GM12878 (cell line): ENCODE results near the gene OR2A42. TPM values are rescaled to one million over a fixed set of nuclear protein-coding genes. Genes with fewer than 3 reads are reported as not detected.
"Not testable (repeated sequence)": the region's sequence is repeated elsewhere in the genome, so short reads cannot be mapped to it uniquely, and the experiment has no call there.

Experiments used
- ATAC-seq: fragments of 200-7000 bp; cut with Tn5 transposase; 3 replicates; pipeline ENCODE4 v1.9.1; 2020; ENCODE audit warnings: mild to moderate bottlenecking, moderate library complexity
- BruUV-seq: library from RNA; stranded (reverse); fragments of 400-500 nt; replicated peaks from 2 replicates; lab custom pipeline; 2021; lab: Mats Ljungman, UMichigan
- CTCF ChIA-PET: fragments of 300-600 bp; sonication (Branson Sonifier 250); formaldehyde crosslinking; extraction: SDS; loops from one replicate; lab custom pipeline; 2021; ENCODE audit warnings: inconsistent platforms; lab: Yijun Ruan, JAX
- POLR2A ChIA-PET: fragments of 350-600 bp; formaldehyde crosslinking; extraction: SDS; loops from one replicate; lab custom pipeline; 2021; ENCODE audit warnings: inconsistent platforms; lab: Charles Lee
- RAD21 ChIA-PET: fragments of 300-600 bp; sonication (Branson Sonifier 250); formaldehyde crosslinking; loops from one replicate; lab custom pipeline; 2023; ENCODE audit warnings: antibody characterized with exemption; ENCODE audit not compliant: unreplicated experiment; lab: Charles Lee
- SMC1A ChIA-PET: fragments of 300-600 bp; sonication (Branson Sonifier 250); formaldehyde crosslinking; loops from one replicate; lab custom pipeline; 2023; ENCODE audit not compliant: unreplicated experiment, uncharacterized antibody; lab: Charles Lee
- DNase-seq: peaks from one replicate; pipeline ENCODE4 v3.0.0-alpha.2; 2011; ENCODE audit warnings: low read depth, low spot score
- FAIRE-seq: peaks from 3 replicates; lab custom pipeline; 2011; peaks lifted over from hg19 to GRCh38; lab: Jason Lieb, UNC
- H2AFZ ChIP-seq: 2 replicates; pipeline ENCODE4 v1.6.0; 2011; ENCODE audit warnings: low read depth, low read length, control low read depth; ENCODE audit not compliant: control insufficient read depth
- H3K27ac ChIP-seq: 2 replicates; pipeline ENCODE4 v1.5.1; 2011; ENCODE audit warnings: control low read depth; ENCODE audit not compliant: control insufficient read depth, insufficient read depth
- H3K27me3 ChIP-seq, 2 experiments: replicated peaks in 1 of 2; 2 replicates each; pipeline versions ENCODE4 v1.6.0 to v1.6.1; 2011; ENCODE audit warnings: low read length in 1 of 2; ENCODE audit not compliant: control insufficient read depth in 2 of 2, insufficient read depth in 2 of 2
- H3K36me3 ChIP-seq, 2 experiments: 2 replicates each; pipeline ENCODE4 v1.5.1; 2011; ENCODE audit warnings: low read length in 1 of 2; ENCODE audit not compliant: control insufficient read depth in 2 of 2, insufficient read depth in 2 of 2
- H3K4me1 ChIP-seq: 2 replicates; pipeline ENCODE4 v1.6.1; 2011; ENCODE audit warnings: mild to moderate bottlenecking, low read length, moderate library complexity, mixed read lengths; ENCODE audit not compliant: control insufficient read depth, insufficient read depth
- H3K4me2 ChIP-seq: 2 replicates; pipeline ENCODE4 v1.6.0; 2011; ENCODE audit warnings: control low read depth; ENCODE audit not compliant: control insufficient read depth, insufficient read depth
- H3K4me3 ChIP-seq: fragments of 200-600 bp; sonication (generic); 2 replicates; pipeline ENCODE4 v1.5.1; 2016
- H3K79me2 ChIP-seq: 2 replicates; pipeline ENCODE4 v1.6.0; 2011; ENCODE audit warnings: low read length; ENCODE audit not compliant: control insufficient read depth, insufficient read depth
- H3K9ac ChIP-seq: 2 replicates; pipeline ENCODE4 v1.8.0; 2011; ENCODE audit warnings: low read length, control low read depth, mixed read lengths; ENCODE audit not compliant: control insufficient read depth, insufficient read depth
- H3K9me3 ChIP-seq: replicated peaks from 3 replicates; pipeline ENCODE4 v1.5.1; 2011; ENCODE audit warnings: mild to moderate bottlenecking, low read length; ENCODE audit not compliant: control insufficient read depth, insufficient read depth
- H4K20me1 ChIP-seq: 2 replicates; pipeline ENCODE4 v1.6.0; 2011; ENCODE audit not compliant: control insufficient read depth, insufficient read depth
- WGBS: methylation state at CpG from one replicate; pipeline ENCODE4 v1.1.6; 2016; ENCODE audit warnings: low lambda C conversion rate; ENCODE audit not compliant: insufficient replicate concordance, insufficient coverage; ENCODE audit errors: missing lambda C conversion rate; 5-methylcytosine and 5-hydroxymethylcytosine counted together
- in situ Hi-C: fragments of 300-500 bp; cut with MboI; formaldehyde crosslinking; loops from 9 replicates; pipeline ENCODE4 v1.14.3; 2018; ENCODE audit warnings: mixed read lengths
- intact Hi-C: fragments of 100-400 bp; cut with micrococcal nuclease; formaldehyde crosslinking; loops from one replicate; pipeline ENCODE4 v1.14.2; 2022; ENCODE audit not compliant: unreplicated experiment
- polyA plus RNA-seq, 11 experiments: library from polyadenylated mRNA; depleted of rRNA in 4 of 11; unstranded in 6 of 11; stranded (reverse) in 5 of 11; fragments of >200 nt; fragmentation: Nextera tagmentation in 4 of 11; fragmentation: Illumina TruSeq in 1 of 11; extraction: Ambion mirVana in 4 of 11; extraction: Trizol in 1 of 11; gene quantifications; 1 replicate in 1 of 11; 2 replicates in 10 of 11; pipeline versions ENCODE4 v1.2.1 to v1.2.3, GENCODE V29; 2011 to 2016; ENCODE audit warnings: inconsistent platforms in 2 of 11, missing spikeins in 2 of 11, low read depth in 1 of 11
- total RNA-seq, 4 experiments: library from RNA; depleted of rRNA in 3 of 4; stranded (reverse); fragments of >200 nt in 3 of 4; fragmentation: Illumina TruSeq in 1 of 4; extraction: Trizol in 1 of 4; gene quantifications; 2 replicates each; pipeline versions ENCODE4 v1.2.1 to v1.2.3, GENCODE V29; 2013 to 2021

The OR2A42 gene
- total and polyA plus RNA-seq, 10 of the 15 experiments (the other 5 are each of a cell fraction or from before 2014, with no cell fraction given), result under 0.01 to 0.42 (median 0.05) TPM; not detected in 4

DNA sequence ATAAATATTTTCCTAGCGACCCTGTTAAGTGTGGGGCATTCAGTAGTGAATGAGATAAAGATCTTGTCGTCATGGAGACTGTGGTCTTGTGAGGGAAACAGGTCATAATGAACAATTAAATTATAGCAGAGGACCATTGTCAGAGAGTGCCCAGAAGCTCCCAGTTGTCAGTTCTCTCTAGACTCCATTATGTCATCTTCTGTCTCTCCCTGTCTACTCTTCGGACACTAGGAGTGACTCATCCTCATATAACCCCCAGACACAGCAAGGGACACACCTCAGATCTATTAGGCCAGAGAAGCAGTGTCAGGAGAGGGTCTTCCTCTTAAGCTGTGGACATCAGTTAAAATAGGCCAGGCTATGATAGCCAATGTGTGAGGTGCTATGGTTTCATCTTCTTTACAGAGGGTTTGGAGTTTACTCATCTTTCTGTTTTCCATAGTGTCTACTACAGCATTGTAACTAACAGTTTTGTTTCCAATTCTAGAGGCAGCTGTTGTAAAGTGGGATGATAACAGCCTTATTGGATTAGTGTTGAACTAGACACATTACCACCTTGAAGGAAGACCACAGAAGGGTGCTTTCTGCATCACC, 50.7 kb downstream of the OR2A42 start:
- DNase-seq, H3K27me3 ChIP-seq, BruUV-seq, H3K4me3 ChIP-seq, H4K20me1 ChIP-seq, in situ Hi-C loops, RAD21 ChIA-PET, H3K79me2 ChIP-seq, H3K9me3 ChIP-seq, H3K27ac ChIP-seq, H2AFZ ChIP-seq, intact Hi-C loops, H3K4me1 ChIP-seq, H3K4me2 ChIP-seq, CTCF ChIA-PET, H3K9ac ChIP-seq, POLR2A ChIA-PET, FAIRE-seq, SMC1A ChIA-PET, H3K36me3 ChIP-seq: not testable (repeated sequence)
- ATAC-seq, result peak; percentile 23
- WGBS, result no CpG with 5 or more reads among the region's 3 CpGs

DNA sequence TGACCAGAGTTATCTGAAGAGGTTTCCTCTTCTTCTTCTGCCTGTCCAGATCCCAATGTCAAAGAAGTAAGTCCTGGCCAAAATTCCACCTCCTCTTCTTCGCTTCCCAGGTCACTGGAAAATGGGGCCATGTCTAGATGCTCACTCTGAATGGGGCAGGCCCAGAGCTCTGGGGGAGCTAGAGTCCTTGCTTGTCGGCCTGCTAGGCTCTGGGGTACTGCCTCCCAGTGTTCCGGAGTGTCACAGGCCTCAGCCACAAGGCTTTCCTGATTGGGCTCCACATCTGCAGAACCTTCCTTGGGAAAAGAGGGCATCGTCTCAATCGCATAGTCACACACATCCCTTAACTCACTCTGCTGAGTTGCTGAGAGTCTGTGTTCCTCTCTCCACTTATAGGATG, 51.6 kb downstream of the OR2A42 start:
- POLR2A ChIA-PET, BruUV-seq, SMC1A ChIA-PET, in situ Hi-C loops, H3K4me3 ChIP-seq, H3K9me3 ChIP-seq, ATAC-seq, intact Hi-C loops, CTCF ChIA-PET, H3K27me3 ChIP-seq, FAIRE-seq, RAD21 ChIA-PET, H3K4me2 ChIP-seq, DNase-seq, H3K9ac ChIP-seq, H3K4me1 ChIP-seq, H3K79me2 ChIP-seq, H4K20me1 ChIP-seq, H3K36me3 ChIP-seq, H3K27ac ChIP-seq, H2AFZ ChIP-seq: not testable (repeated sequence)
- WGBS, result no CpG with 5 or more reads among the region's 5 CpGs

DNA sequence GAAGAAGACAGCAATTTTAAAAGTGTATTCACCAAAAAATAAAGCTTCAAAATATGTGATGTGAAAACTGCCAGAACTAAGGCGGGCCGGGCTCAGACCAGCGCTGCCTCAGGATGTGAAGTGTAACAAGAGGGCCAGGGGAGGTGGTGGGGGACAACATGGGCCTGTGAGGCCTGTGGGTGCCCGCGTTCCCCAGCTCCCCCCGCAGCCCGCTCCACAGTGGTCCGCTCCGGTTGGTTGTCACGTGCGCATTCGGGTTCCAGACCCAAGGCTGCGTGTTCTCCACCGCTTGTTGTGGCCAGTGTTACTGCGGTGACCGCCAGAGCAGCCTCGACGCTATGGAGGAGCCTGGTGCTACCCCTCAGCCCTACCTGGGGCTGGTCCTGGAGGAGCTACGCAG, 56.2 kb downstream of the OR2A42 start, which contains the start of gene CTAGE4:
TSS of gene CTAGE4 (plus strand) at position 301 of the 400 bp plus-strand sequence. CDS start at position 339, 38 bp downstream.
- H3K4me1 ChIP-seq, SMC1A ChIA-PET, intact Hi-C loops, H3K27me3 ChIP-seq, H4K20me1 ChIP-seq, H3K36me3 ChIP-seq, H3K79me2 ChIP-seq, in situ Hi-C loops, ATAC-seq, H3K9me3 ChIP-seq, BruUV-seq, RAD21 ChIA-PET, DNase-seq, H2AFZ ChIP-seq, H3K4me2 ChIP-seq, POLR2A ChIA-PET, FAIRE-seq, H3K4me3 ChIP-seq, H3K27ac ChIP-seq, H3K9ac ChIP-seq, CTCF ChIA-PET: not testable (repeated sequence)
- no CpG with 5 or more reads among the region's 19 CpGs for WGBS

DNA sequence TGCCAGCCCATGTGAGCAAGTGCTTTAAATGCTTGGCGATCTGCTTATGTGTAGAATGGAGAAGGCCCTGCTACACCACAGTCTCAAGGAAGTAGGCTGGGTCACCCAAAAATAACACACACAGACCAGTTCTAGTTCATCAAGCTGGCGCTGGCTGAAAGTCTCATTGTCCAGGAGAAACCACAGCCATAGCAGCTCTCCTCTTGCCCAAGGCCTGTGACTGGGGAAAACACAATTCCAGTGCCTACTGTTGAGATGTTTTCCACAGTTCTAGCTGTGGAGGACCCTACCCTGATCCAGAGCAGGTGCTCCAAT, 60.3 kb downstream of the OR2A42 start:
- H3K4me2 ChIP-seq, H3K4me3 ChIP-seq, H3K9me3 ChIP-seq, H3K9ac ChIP-seq, RAD21 ChIA-PET, POLR2A ChIA-PET, H4K20me1 ChIP-seq, CTCF ChIA-PET, H3K27me3 ChIP-seq, DNase-seq, H3K36me3 ChIP-seq, H3K79me2 ChIP-seq, H3K4me1 ChIP-seq, SMC1A ChIA-PET, FAIRE-seq, H2AFZ ChIP-seq, in situ Hi-C loops, BruUV-seq, H3K27ac ChIP-seq: not testable (repeated sequence)
- WGBS, result 0% methylated on average over 1 of the region's 2 CpGs
- intact Hi-C loops, result loop anchor here (5.0 kb wide), 1 partner anchor 213 kb away; no protein-coding TSS in a partner anchor
- peak; percentile 28; the same call in 2 of the 3 replicates for ATAC-seq
